ENCODE data around the gene DGCR8. TPM values are rescaled to one million over a fixed set of nuclear protein-coding genes. Genes with fewer than 3 reads are reported as not detected.
A peak's percentile ranks its signal among the peaks of the same experiment; 100 is the strongest.
"Not testable (repeated sequence)": the region's sequence is repeated elsewhere in the genome, so short reads cannot be mapped to it uniquely, and the experiment has no call there.

Gene DGCR8
- total RNA-seq, 1 donor from 2014 or later = 93.1 TPM

DNA sequence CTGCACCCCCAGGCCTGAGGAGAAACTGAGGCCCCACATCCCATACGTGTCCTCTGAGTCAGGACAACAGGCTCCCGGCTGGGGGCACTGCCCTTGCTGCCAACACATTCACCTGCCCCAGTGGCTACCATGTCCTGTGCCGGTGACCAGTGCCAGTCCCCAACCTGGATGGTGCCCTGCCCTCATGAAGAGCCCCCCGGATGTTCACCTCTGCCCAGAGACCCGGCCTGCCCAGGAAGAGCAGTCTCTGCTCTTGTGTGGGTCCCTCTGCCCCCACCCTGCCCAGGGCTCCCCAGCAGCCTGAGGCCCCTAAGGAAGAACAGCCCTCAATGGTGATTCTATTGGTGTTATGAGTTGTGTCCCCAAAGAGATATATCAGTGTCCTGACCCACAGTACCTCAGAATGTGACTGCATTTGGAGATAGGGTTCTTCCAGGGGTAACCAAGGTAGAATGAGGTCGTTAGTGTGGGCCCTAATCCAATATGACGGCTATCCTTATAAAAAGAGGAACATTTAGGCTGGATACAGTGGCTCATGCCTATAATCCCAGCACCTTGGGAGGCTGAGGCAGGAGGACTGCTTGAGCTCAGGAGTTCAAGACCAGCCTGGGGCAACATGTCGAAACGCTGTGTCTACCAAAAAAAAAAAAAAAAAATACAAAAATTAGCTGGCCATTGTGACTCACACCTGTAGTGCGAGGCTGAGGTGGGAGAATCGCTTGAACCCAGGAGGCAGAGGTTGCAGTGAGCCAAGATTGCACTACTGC, 13.2 kb upstream of the DGCR8 start:
- H3K36me3 Mint-ChIP-seq (ENCODE audit: unreplicated experiment) = no peaks in the 10 kb centered on the region
- TF ChIP-seq CTCF (IDR thresholded peaks at IDR 0.05; ENCODE audit: partially characterized antibody, unreplicated experiment) = no peak
- peaks cover 7% of the 10 kb centered on the region for H3K27me3 Mint-ChIP-seq (ENCODE audit: unreplicated experiment)
- no peak overlapping the region for H3K27ac Mint-ChIP-seq (ENCODE audit: unreplicated experiment)
- no peak overlapping the region for H3K4me3 Mint-ChIP-seq (ENCODE audit: unreplicated experiment)
- H3K4me1 Mint-ChIP-seq (ENCODE audit: low read depth, unreplicated experiment) = no peaks in the 10 kb centered on the region
- H3K9me3 Mint-ChIP-seq (ENCODE audit: unreplicated experiment) = peaks cover 10% of the 10 kb centered on the region
- no peak for DNase-seq

- H3K4me3 Mint-ChIP-seq (ENCODE audit: unreplicated experiment) = not testable (repeated sequence)
These were observed 12.7 kb upstream of the DGCR8 start for GRCh38 chr22:20067384-20067682.

GRCh38 chr22:20068640-20069039, 11.4 kb upstream of the DGCR8 start:
- Mint-ChIP-seq H3K27me3 (ENCODE audit: unreplicated experiment) (peaks cover 5% of the 10 kb centered on the region), H3K9me3 (ENCODE audit: unreplicated experiment) (peaks cover 7% of the 10 kb centered on the region), H3K4me1 (ENCODE audit: low read depth, unreplicated experiment) (no peaks in the 10 kb centered on the region), H3K4me3 (ENCODE audit: unreplicated experiment) (no peak overlapping the region), H3K27ac (ENCODE audit: unreplicated experiment) (no peak overlapping the region), H3K36me3 (ENCODE audit: unreplicated experiment) (no peaks in the 10 kb centered on the region)
- TF ChIP-seq CTCF (IDR thresholded peaks at IDR 0.05; ENCODE audit: partially characterized antibody, unreplicated experiment) = no peak
- DNase-seq = no peak

More at GRCh38 chr22:20067384-20067682, 12.7 kb upstream of the DGCR8 start:
- not testable (repeated sequence) for DNase-seq; H3K36me3 Mint-ChIP-seq (ENCODE audit: unreplicated experiment); H3K27ac Mint-ChIP-seq (ENCODE audit: unreplicated experiment); H3K4me1 Mint-ChIP-seq (ENCODE audit: low read depth, unreplicated experiment); H3K27me3 Mint-ChIP-seq (ENCODE audit: unreplicated experiment); H3K9me3 Mint-ChIP-seq (ENCODE audit: unreplicated experiment)

DNA sequence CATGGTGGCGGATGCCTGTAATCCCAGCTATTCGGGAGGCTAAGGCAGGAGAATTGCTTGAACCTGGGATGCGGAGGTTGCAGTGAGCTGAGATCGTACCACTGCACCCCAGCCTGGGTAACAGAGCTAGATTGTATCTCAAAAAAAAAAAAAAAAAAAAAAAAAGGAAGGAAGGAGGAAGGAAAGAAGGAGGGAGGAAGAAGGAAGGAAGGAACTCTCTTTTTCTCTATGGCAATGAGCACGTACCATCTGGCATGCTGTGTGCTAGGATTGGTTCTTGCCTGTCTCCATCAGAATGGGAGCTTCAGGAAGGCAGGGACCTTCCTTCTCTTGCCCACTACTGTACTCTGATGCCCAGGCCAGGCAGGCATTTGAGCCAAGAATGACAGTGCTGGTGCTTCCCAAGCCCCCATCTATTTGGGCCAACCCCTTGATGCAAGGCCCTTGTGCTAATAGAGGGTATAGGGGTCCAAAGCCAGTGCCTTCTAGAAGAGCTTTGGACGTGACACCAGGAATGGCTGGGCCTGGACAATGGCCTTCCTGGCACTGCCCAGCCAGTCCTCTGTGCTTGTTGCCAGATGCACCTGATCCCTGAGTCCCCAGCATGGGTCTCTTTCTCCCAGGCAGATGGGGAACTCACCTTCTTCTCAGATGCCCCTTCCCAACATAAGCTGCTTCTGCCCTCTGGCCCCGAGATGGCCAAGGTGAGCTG, 10.6 kb upstream of the DGCR8 start:
- peaks cover 7% of the 10 kb centered on the region for H3K9me3 Mint-ChIP-seq (ENCODE audit: unreplicated experiment)
- no peak overlapping the region for H3K4me3 Mint-ChIP-seq (ENCODE audit: unreplicated experiment)
- peaks cover 5% of the 10 kb centered on the region for H3K27me3 Mint-ChIP-seq (ENCODE audit: unreplicated experiment)
- H3K36me3 Mint-ChIP-seq (ENCODE audit: unreplicated experiment) = no peaks in the 10 kb centered on the region
- no peak overlapping the region for H3K27ac Mint-ChIP-seq (ENCODE audit: unreplicated experiment)
- TF ChIP-seq CTCF (IDR thresholded peaks at IDR 0.05; ENCODE audit: partially characterized antibody, unreplicated experiment) = no peak
- DNase-seq = no peak
- H3K4me1 Mint-ChIP-seq (ENCODE audit: low read depth, unreplicated experiment) = no peaks in the 10 kb centered on the region

DNA sequence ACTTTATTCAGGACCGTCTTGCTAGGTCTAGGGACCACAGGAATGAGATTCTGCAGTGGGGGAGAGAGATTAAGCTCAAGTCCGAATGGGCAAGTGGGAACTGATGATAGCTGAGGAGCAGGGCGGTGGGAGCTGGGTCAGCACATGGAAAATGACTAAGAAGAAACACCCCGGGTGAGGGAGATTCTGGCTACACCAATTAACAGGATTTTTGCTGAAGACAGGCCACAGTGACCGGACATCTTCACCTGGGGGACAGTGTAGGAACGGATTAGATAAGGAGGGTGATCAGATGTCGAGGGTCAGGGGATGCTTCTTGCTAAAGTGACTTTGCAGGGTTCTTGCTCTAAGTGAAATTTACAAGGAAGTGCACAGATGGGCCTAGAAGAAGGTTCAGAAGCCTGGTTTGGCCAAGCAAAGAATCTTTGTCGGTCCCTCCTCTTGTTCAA, 8.5 kb upstream of the DGCR8 start:
- Mint-ChIP-seq H3K4me1 (ENCODE audit: low read depth, unreplicated experiment) (no peaks in the 10 kb centered on the region), H3K27ac (ENCODE audit: unreplicated experiment) (peak overlapping the region; percentile 50), H3K4me3 (ENCODE audit: unreplicated experiment) (no peak overlapping the region), H3K9me3 (ENCODE audit: unreplicated experiment) (peaks cover 4% of the 10 kb centered on the region), H3K36me3 (ENCODE audit: unreplicated experiment) (no peaks in the 10 kb centered on the region), H3K27me3 (ENCODE audit: unreplicated experiment) (peaks cover 5% of the 10 kb centered on the region)
- no peak for DNase-seq
- no peak for TF ChIP-seq CTCF (IDR thresholded peaks at IDR 0.05; ENCODE audit: partially characterized antibody, unreplicated experiment)

All from glutamatergic neuron (in vitro differentiated cells).